Smooth muscle cell (in vitro differentiated cells): ENCODE data around the gene SERP2. TPM values are rescaled to one million over a fixed set of nuclear protein-coding genes. Genes with fewer than 3 reads are reported as not detected.

Experiments used
- DNase-seq: peaks from one replicate; lab custom pipeline; 2025; ENCODE audit not compliant: unreplicated experiment; lab: John Stamatoyannopoulos, UW
- H2AFZ ChIP-seq: fragments of 200-600 bp; sonication (generic); 2 replicates; pipeline ENCODE4 v1.6.0; 2016; ENCODE audit warnings: antibody characterized with exemption, low read depth, mild to moderate bottlenecking
- H3F3A ChIP-seq: fragments of 200-600 bp; sonication (generic); 2 replicates; pipeline ENCODE4 v1.6.0; 2017; ENCODE audit warnings: antibody characterized with exemption, low read depth
- H3K27ac ChIP-seq: fragments of 200-600 bp; sonication (generic); 2 replicates; pipeline ENCODE4 v1.5.1; 2016; ENCODE audit warnings: low read depth, mild to moderate bottlenecking
- H3K27me3 ChIP-seq: fragments of 200-600 bp; sonication (generic); 2 replicates; pipeline ENCODE4 v1.6.1; 2016; ENCODE audit warnings: low read depth, mild to moderate bottlenecking
- H3K36me3 ChIP-seq: fragments of 200-600 bp; sonication (generic); 2 replicates; pipeline ENCODE4 v1.5.1; 2016; ENCODE audit warnings: low read depth
- H3K4me1 ChIP-seq: fragments of 200-600 bp; sonication (generic); 2 replicates; pipeline ENCODE4 v1.5.1; 2016; ENCODE audit warnings: low read depth
- H3K4me2 ChIP-seq: fragments of 200-600 bp; sonication (generic); 2 replicates; pipeline ENCODE4 v1.6.0; 2016; ENCODE audit warnings: mild to moderate bottlenecking
- H3K4me3 ChIP-seq: fragments of 200-600 bp; sonication (generic); 2 replicates; pipeline ENCODE4 v1.5.1; 2016; ENCODE audit warnings: mild to moderate bottlenecking
- H3K79me2 ChIP-seq: fragments of 200-600 bp; sonication (generic); 2 replicates; pipeline ENCODE4 v1.6.0; 2016; ENCODE audit warnings: low read depth, mild to moderate bottlenecking
- H3K9ac ChIP-seq: fragments of 200-600 bp; sonication (generic); 2 replicates; pipeline ENCODE4 v1.6.0; 2016; ENCODE audit warnings: low read depth
- H3K9me3 ChIP-seq: fragments of 200-600 bp; sonication (generic); replicated peaks from 2 replicates; pipeline ENCODE4 v1.5.1; 2016; ENCODE audit warnings: low read depth
- H4K20me1 ChIP-seq: fragments of 200-600 bp; sonication (generic); 2 replicates; pipeline ENCODE4 v1.6.0; 2016; ENCODE audit warnings: low read depth
- CTCF ChIP-seq: fragments of 200-600 bp; sonication (generic); IDR thresholded peaks from 2 replicates; pipeline ENCODE4 v1.5.1; 2017; ENCODE audit warnings: borderline replicate concordance, mild to moderate bottlenecking, antibody characterized with exemption; ENCODE audit not compliant: insufficient read depth, poor library complexity, severe bottlenecking
- WGBS: methylation state at CpG from one replicate; pipeline ENCODE4 v1.1.7; 2016; ENCODE audit warnings: low lambda C conversion rate; 5-methylcytosine and 5-hydroxymethylcytosine counted together
- polyA plus RNA-seq: library from polyadenylated mRNA; unstranded; fragments of >200 nt; fragmentation: Nextera tagmentation; extraction: Ambion mirVana; gene quantifications from 2 replicates; pipeline ENCODE4 v1.2.1, GENCODE V29; 2016
- total RNA-seq: library from RNA; depleted of rRNA; stranded (reverse); fragments of >200 nt; gene quantifications from 2 replicates; pipeline ENCODE4 v1.2.3, GENCODE V29; 2014

The SERP2 gene
- total and polyA plus RNA-seq, 2 experiments from 2014 or later, result 1.8 to 2.1 TPM

GRCh38 chr13:44334751-44335150, 38.9 kb upstream of the SERP2 start:
- Histone ChIP-seq H3K9me3 (no peaks in the 10 kb centered on the region), H3K4me3 (no peak overlapping the region), H2AFZ (no peak overlapping the region), H3K9ac (no peak overlapping the region), H3K27me3 (no peaks in the 10 kb centered on the region), H3K4me1 (peaks cover 11% of the 10 kb centered on the region), H3K36me3 (no peaks in the 10 kb centered on the region), H3F3A (peaks cover 3% of the 10 kb centered on the region), H3K27ac (no peak overlapping the region), H4K20me1 (no peaks in the 10 kb centered on the region), H3K4me2 (peak overlapping the region; percentile 52), H3K79me2 (no peaks in the 10 kb centered on the region)
- DNase-seq, result no peak
- no peak for TF ChIP-seq CTCF
- WGBS, result 52% methylated on average over 2 of the region's 2 CpGs

- H4K20me1 ChIP-seq, result no peaks in the 10 kb centered on the region
- no peaks in the 10 kb centered on the region for H3K36me3 ChIP-seq
- WGBS, result 65% methylated on average over 4 of the region's 4 CpGs
- H3K27ac ChIP-seq, result no peak overlapping the region
- H3K4me2 ChIP-seq, result no peak overlapping the region
- H3K9ac ChIP-seq, result no peak overlapping the region
- no peaks in the 10 kb centered on the region for H3K79me2 ChIP-seq
- H3K9me3 ChIP-seq, result no peaks in the 10 kb centered on the region
- DNase-seq, result no peak
- no peak for TF ChIP-seq CTCF
- H2AFZ ChIP-seq, result no peak overlapping the region
- no peaks in the 10 kb centered on the region for H3F3A ChIP-seq
- peaks cover 9% of the 10 kb centered on the region for H3K4me1 ChIP-seq
- H3K27me3 ChIP-seq, result no peaks in the 10 kb centered on the region
- H3K4me3 ChIP-seq, result no peak overlapping the region
Observed at GRCh38 chr13:44336934-44337333, 36.7 kb upstream of the SERP2 start.

- DNase-seq, result no peak
- Histone ChIP-seq H3K79me2 (no peaks in the 10 kb centered on the region), H3K9me3 (no peaks in the 10 kb centered on the region), H2AFZ (no peak overlapping the region), H3K27ac (no peak overlapping the region), H4K20me1 (no peaks in the 10 kb centered on the region), H3K4me1 (peaks cover 6% of the 10 kb centered on the region), H3K9ac (no peak overlapping the region), H3K4me2 (no peak overlapping the region), H3F3A (no peaks in the 10 kb centered on the region), H3K4me3 (no peak overlapping the region), H3K27me3 (no peaks in the 10 kb centered on the region), H3K36me3 (no peaks in the 10 kb centered on the region)
- TF ChIP-seq CTCF, result no peak
- 92% methylated on average over 4 of the region's 4 CpGs for whole genome bisulfite sequencing
Observed at GRCh38 chr13:44337581-44337980, 36.0 kb upstream of the SERP2 start.

GRCh38 chr13:44340508-44340907, 33.1 kb upstream of the SERP2 start:
- Histone ChIP-seq H3K9me3 (no peaks in the 10 kb centered on the region), H3K79me2 (no peaks in the 10 kb centered on the region), H3F3A (no peaks in the 10 kb centered on the region), H3K4me3 (no peak overlapping the region), H3K36me3 (no peaks in the 10 kb centered on the region), H3K4me2 (no peak overlapping the region), H2AFZ (no peak overlapping the region), H3K27ac (no peak overlapping the region), H3K27me3 (no peaks in the 10 kb centered on the region), H4K20me1 (no peaks in the 10 kb centered on the region), H3K4me1 (no peaks in the 10 kb centered on the region), H3K9ac (no peak overlapping the region)
- 86% methylated on average over 2 of the region's 2 CpGs for whole genome bisulfite sequencing
- no peak for DNase-seq
- TF ChIP-seq CTCF, result no peak
